HEK293 (cell line): Measurements from ENCODE around the gene LMNTD2.
A peak's percentile ranks its signal among the peaks of the same experiment; 100 is the strongest.

Experiments used
- CTCF ChIA-PET: fragments of 350-600 bp; formaldehyde crosslinking; extraction: SDS; loops from one replicate; lab custom pipeline; 2021; ENCODE audit warnings: antibody characterized with exemption; lab: Yijun Ruan, JAX
- POLR2A ChIA-PET: fragments of 300-600 bp; formaldehyde crosslinking; extraction: SDS; loops from one replicate; lab custom pipeline; 2020; ENCODE audit warnings: antibody characterized with exemption, inconsistent platforms; lab: Yijun Ruan, JAX
- H3K27ac ChIP-seq: fragments of 200-500 bp; sonication (Bioruptor generic); 2 replicates; pipeline ENCODE4 v1.5.1; 2014; ENCODE audit warnings: low read depth, low read length, control low read depth, inconsistent platforms; ENCODE audit errors: extremely low read depth
- H3K36me3 ChIP-seq, 2 experiments: fragments of 200-500 bp in 1 of 2; sonication (Bioruptor generic) in 1 of 2; 1 replicate in 1 of 2; 2 replicates in 1 of 2; pipeline ENCODE4 v1.5.1; 2014 to 2017; ENCODE audit warnings: inconsistent platforms in 2 of 2, low read length in 2 of 2; ENCODE audit not compliant: control insufficient read depth in 2 of 2, insufficient read depth in 1 of 2
- H3K4me1 ChIP-seq: fragments of 200-500 bp; sonication (Bioruptor generic); 2 replicates; pipeline ENCODE4 v1.5.1; 2014; ENCODE audit warnings: mild to moderate bottlenecking, low read length, inconsistent platforms; ENCODE audit not compliant: control insufficient read depth, insufficient read depth
- H3K4me3 ChIP-seq: 2 replicates; pipeline ENCODE4 v1.5.1; 2011; ENCODE audit warnings: low read depth, mild to moderate bottlenecking, control low read depth, low read length, moderate library complexity
- H3K9me3 ChIP-seq: fragments of 200-500 bp; sonication (Bioruptor generic); 2 replicates; pipeline ENCODE4 v1.5.1; 2014; ENCODE audit warnings: low read depth, low read length, inconsistent platforms; ENCODE audit not compliant: control insufficient read depth, insufficient read depth
- MYNN ChIP-seq: fragments of 450-650 bp; formaldehyde crosslinking; IDR thresholded peaks from 2 replicates; pipeline ENCODE4 v1.5.1; 2016; ENCODE audit warnings: missing biosample characterization, missing genetic modification characterization, borderline replicate concordance
- MZF1 ChIP-seq: fragments of 450-650 bp; formaldehyde crosslinking; IDR thresholded peaks from 2 replicates; pipeline ENCODE4 v1.5.1; 2017; ENCODE audit warnings: missing biosample characterization, missing genetic modification characterization, borderline replicate concordance
- YY2 ChIP-seq: fragments of 450-650 bp; formaldehyde crosslinking; IDR thresholded peaks from 2 replicates; pipeline ENCODE4 v1.5.1; 2016; ENCODE audit warnings: missing biosample characterization, missing genetic modification characterization
- ZBTB20 ChIP-seq: fragments of 450-650 bp; formaldehyde crosslinking; IDR thresholded peaks from 2 replicates; pipeline ENCODE4 v1.5.1; 2016; ENCODE audit warnings: missing biosample characterization, missing genetic modification characterization
- ZFP37 ChIP-seq: fragments of 450-650 bp; formaldehyde crosslinking; IDR thresholded peaks from 2 replicates; pipeline ENCODE4 v1.5.1; 2016; ENCODE audit warnings: missing biosample characterization, missing genetic modification characterization
- ZNF112 ChIP-seq: fragments of 450-650 bp; formaldehyde crosslinking; IDR thresholded peaks from 2 replicates; pipeline ENCODE4 v1.5.0; 2017; ENCODE audit warnings: missing biosample characterization, missing genetic modification characterization
- ZNF266 ChIP-seq: fragments of 450-650 bp; formaldehyde crosslinking; IDR thresholded peaks from 2 replicates; pipeline ENCODE4 v1.5.1; 2016; ENCODE audit warnings: missing biosample characterization, missing genetic modification characterization, low read depth
- ZNF280C ChIP-seq: fragments of 450-650 bp; formaldehyde crosslinking; IDR thresholded peaks from 2 replicates; pipeline ENCODE4 v1.5.1; 2016; ENCODE audit warnings: missing biosample characterization, missing genetic modification characterization
- ZNF335 ChIP-seq: fragments of 450-650 bp; formaldehyde crosslinking; conservative IDR thresholded peaks from 2 replicates; pipeline ENCODE4 v1.5.1; 2016; ENCODE audit warnings: missing biosample characterization, missing genetic modification characterization
- ZNF341 ChIP-seq: fragments of 450-650 bp; formaldehyde crosslinking; IDR thresholded peaks from 2 replicates; pipeline ENCODE4; 2016; ENCODE audit warnings: low read depth, missing biosample characterization, missing genetic modification characterization
- ZNF521 ChIP-seq: fragments of 450-650 bp; formaldehyde crosslinking; IDR thresholded peaks from 2 replicates; pipeline ENCODE4 v1.5.1; 2017; ENCODE audit warnings: missing biosample characterization, mild to moderate bottlenecking, missing genetic modification characterization
- ZNF561 ChIP-seq: fragments of 450-650 bp; IDR thresholded peaks from 2 replicates; pipeline ENCODE4 v1.5.1; 2018; ENCODE audit warnings: missing biosample characterization, missing genetic modification characterization, borderline replicate concordance
- ZNF571 ChIP-seq: fragments of 450-650 bp; formaldehyde crosslinking; IDR thresholded peaks from 2 replicates; pipeline ENCODE4 v1.5.0; 2017; ENCODE audit warnings: missing biosample characterization, missing genetic modification characterization
- ZNF624 ChIP-seq: fragments of 450-650 bp; formaldehyde crosslinking; IDR thresholded peaks from 2 replicates; pipeline ENCODE4 v1.5.1; 2017; ENCODE audit warnings: missing biosample characterization, missing genetic modification characterization
- ZSCAN18 ChIP-seq: fragments of 450-650 bp; formaldehyde crosslinking; IDR thresholded peaks from 2 replicates; pipeline ENCODE4 v1.5.1; 2016; ENCODE audit warnings: missing biosample characterization, missing genetic modification characterization
- ZXDB ChIP-seq: fragments of 450-650 bp; formaldehyde crosslinking; IDR thresholded peaks from 2 replicates; pipeline ENCODE4 v1.5.1; 2016; ENCODE audit warnings: missing biosample characterization, missing genetic modification characterization
- TF ChIP-seq, protein P1 (sequence below): fragments of 450-650 bp; formaldehyde crosslinking; IDR thresholded peaks from 2 replicates; pipeline ENCODE4 v1.5.1; 2016; ENCODE audit warnings: missing biosample characterization, missing genetic modification characterization
- TF ChIP-seq, protein P2 (sequence below): fragments of 450-650 bp; formaldehyde crosslinking; IDR thresholded peaks from 2 replicates; pipeline ENCODE4 v1.5.1; 2016; ENCODE audit warnings: missing biosample characterization, missing genetic modification characterization, low read depth
- TF ChIP-seq, protein P3 (sequence below): fragments of 450-650 bp; IDR thresholded peaks from 2 replicates; pipeline ENCODE4 v1.5.1; 2018; ENCODE audit warnings: missing biosample characterization, mild to moderate bottlenecking, missing genetic modification characterization
- TF ChIP-seq, protein P4 (sequence below): fragments of 450-650 bp; formaldehyde crosslinking; IDR thresholded peaks from 2 replicates; pipeline ENCODE4 v1.5.1; 2016; ENCODE audit warnings: missing biosample characterization, missing genetic modification characterization, borderline replicate concordance

Gene LMNTD2

DNA sequence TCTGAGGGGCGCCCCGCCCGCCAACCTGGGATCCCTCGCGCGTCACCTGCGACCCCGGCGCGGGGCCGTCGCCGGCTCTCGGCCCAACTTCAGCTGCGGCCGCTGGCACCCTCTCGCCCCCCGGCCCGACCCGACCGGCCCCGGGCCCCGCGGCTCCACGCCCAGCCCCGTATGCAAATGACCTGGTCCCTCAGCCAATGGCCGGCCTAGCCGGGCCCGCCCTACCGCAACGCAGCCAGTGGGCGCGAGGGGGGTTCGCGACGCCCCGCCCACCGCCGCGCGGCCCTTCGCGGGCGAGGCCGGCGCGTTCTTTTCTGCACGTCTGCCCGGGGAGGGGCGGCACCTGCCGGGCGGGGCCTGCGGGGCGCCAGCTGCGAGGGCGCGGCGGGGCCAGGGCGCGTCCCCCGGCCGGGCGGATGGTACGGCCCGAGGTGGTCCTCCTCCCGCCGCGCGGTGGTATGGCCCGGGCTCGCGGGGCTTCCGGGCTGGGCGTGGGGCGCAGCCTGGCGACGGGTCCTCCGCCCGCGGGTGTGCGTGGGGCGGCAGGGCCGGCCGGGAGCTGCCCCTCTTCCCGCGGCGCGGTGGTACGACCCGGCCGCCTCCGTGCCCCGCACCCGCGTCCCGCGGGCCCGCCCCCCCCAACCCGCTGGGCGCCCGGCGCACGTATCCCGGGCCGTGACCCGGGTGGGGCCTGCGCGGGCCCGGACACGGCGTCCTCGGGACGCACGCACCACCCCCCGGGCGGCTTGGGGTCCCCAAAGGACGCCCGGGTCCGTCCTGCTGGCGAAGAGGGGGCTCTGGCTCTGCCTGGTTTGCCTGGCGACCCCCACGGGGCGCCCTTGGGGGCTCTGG is 8.0 kb upstream of the LMNTD2 start:
- peaks cover 0 to 8% of the 10 kb centered on the region in 2 experiments; a peak in 1 of 3 replicates for H3K36me3 ChIP-seq
- ChIA-PET POLR2A (interaction anchor here (0.9 to 1.6 kb wide), 3 partner anchors 9 to 236 kb away, joined by 3 to 4 read pairs (median 4); partner anchors contain the start of gene IRF7), CTCF (interaction anchor here (0.8 kb wide), 1 partner anchor 50 kb away, joined by 4 read pairs; no protein-coding TSS in a partner anchor)
- peak overlapping the region; percentile 73; the same call in 1 of the 2 replicates for H3K27ac ChIP-seq
- H3K4me3 ChIP-seq, result peak overlapping the region; percentile 57
- H3K4me1 ChIP-seq, result no peaks in the 10 kb centered on the region
- H3K9me3 ChIP-seq, result no peaks in the 10 kb centered on the region
- TF ChIP-seq MZF1 (tag by site-specific recombination) (no peak), ZSCAN18 (no peak), ZNF280C (tag by site-specific recombination) (no peak), ZNF571 (tag by site-specific recombination) (no peak), ZNF266 (tag by site-specific recombination) (no peak), ZNF624 (tag by site-specific recombination) (no peak), ZNF521 (no peak), ZNF335 (tag by site-specific recombination) (peak; percentile 29; the same call in 1 of the 2 replicates), ZBTB20 (no peak), MYNN (no peak), ZNF561 (0 out of 2 replicates have a peak, but pooled peaks have one; percentile 14), ZFP37 (tag by site-specific recombination) (no peak), ZNF341 (tag by site-specific recombination) (no peak), YY2 (tag by site-specific recombination) (no peak), ZXDB (tag by site-specific recombination) (no peak), ZNF112 (no peak)
- TF ChIP-seq, protein P1, sequence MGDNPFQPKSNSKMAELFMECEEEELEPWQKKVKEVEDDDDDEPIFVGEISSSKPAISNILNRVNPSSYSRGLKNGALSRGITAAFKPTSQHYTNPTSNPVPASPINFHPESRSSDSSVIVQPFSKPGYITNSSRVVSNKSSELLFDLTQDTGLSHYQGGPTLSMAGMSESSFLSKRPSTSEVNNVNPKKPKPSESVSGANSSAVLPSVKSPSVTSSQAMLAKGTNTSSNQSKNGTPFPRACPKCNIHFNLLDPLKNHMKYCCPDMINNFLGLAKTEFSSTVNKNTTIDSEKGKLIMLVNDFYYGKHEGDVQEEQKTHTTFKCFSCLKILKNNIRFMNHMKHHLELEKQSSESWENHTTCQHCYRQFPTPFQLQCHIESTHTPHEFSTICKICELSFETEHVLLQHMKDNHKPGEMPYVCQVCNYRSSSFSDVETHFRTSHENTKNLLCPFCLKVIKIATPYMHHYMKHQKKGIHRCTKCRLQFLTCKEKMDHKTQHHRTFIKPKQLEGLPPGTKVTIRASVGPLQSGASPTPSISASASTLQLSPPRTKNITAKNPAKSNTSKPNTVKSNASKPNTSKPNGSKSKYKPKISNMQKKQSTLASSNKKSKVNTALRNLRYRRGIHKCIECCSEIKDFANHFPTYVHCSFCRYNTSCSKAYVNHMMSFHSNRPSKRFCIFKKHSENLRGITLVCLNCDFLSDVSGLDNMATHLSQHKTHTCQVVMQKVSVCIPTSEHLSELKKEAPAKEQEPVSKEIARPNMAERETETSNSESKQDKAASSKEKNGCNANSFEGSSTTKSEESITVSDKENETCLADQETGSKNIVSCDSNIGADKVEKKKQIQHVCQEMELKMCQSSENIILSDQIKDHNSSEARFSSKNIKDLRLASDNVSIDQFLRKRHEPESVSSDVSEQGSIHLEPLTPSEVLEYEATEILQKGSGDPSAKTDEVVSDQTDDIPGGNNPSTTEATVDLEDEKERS (tag by site-specific recombination), result no peak
- TF ChIP-seq, protein P2, sequence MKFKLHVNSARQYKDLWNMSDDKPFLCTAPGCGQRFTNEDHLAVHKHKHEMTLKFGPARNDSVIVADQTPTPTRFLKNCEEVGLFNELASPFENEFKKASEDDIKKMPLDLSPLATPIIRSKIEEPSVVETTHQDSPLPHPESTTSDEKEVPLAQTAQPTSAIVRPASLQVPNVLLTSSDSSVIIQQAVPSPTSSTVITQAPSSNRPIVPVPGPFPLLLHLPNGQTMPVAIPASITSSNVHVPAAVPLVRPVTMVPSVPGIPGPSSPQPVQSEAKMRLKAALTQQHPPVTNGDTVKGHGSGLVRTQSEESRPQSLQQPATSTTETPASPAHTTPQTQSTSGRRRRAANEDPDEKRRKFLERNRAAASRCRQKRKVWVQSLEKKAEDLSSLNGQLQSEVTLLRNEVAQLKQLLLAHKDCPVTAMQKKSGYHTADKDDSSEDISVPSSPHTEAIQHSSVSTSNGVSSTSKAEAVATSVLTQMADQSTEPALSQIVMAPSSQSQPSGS (tag by site-specific recombination), result no peak
- TF ChIP-seq, protein P3, sequence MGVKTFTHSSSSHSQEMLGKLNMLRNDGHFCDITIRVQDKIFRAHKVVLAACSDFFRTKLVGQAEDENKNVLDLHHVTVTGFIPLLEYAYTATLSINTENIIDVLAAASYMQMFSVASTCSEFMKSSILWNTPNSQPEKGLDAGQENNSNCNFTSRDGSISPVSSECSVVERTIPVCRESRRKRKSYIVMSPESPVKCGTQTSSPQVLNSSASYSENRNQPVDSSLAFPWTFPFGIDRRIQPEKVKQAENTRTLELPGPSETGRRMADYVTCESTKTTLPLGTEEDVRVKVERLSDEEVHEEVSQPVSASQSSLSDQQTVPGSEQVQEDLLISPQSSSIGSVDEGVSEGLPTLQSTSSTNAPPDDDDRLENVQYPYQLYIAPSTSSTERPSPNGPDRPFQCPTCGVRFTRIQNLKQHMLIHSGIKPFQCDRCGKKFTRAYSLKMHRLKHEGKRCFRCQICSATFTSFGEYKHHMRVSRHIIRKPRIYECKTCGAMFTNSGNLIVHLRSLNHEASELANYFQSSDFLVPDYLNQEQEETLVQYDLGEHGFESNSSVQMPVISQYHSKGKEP (tag by site-specific recombination), result no peak
- TF ChIP-seq, protein P4, sequence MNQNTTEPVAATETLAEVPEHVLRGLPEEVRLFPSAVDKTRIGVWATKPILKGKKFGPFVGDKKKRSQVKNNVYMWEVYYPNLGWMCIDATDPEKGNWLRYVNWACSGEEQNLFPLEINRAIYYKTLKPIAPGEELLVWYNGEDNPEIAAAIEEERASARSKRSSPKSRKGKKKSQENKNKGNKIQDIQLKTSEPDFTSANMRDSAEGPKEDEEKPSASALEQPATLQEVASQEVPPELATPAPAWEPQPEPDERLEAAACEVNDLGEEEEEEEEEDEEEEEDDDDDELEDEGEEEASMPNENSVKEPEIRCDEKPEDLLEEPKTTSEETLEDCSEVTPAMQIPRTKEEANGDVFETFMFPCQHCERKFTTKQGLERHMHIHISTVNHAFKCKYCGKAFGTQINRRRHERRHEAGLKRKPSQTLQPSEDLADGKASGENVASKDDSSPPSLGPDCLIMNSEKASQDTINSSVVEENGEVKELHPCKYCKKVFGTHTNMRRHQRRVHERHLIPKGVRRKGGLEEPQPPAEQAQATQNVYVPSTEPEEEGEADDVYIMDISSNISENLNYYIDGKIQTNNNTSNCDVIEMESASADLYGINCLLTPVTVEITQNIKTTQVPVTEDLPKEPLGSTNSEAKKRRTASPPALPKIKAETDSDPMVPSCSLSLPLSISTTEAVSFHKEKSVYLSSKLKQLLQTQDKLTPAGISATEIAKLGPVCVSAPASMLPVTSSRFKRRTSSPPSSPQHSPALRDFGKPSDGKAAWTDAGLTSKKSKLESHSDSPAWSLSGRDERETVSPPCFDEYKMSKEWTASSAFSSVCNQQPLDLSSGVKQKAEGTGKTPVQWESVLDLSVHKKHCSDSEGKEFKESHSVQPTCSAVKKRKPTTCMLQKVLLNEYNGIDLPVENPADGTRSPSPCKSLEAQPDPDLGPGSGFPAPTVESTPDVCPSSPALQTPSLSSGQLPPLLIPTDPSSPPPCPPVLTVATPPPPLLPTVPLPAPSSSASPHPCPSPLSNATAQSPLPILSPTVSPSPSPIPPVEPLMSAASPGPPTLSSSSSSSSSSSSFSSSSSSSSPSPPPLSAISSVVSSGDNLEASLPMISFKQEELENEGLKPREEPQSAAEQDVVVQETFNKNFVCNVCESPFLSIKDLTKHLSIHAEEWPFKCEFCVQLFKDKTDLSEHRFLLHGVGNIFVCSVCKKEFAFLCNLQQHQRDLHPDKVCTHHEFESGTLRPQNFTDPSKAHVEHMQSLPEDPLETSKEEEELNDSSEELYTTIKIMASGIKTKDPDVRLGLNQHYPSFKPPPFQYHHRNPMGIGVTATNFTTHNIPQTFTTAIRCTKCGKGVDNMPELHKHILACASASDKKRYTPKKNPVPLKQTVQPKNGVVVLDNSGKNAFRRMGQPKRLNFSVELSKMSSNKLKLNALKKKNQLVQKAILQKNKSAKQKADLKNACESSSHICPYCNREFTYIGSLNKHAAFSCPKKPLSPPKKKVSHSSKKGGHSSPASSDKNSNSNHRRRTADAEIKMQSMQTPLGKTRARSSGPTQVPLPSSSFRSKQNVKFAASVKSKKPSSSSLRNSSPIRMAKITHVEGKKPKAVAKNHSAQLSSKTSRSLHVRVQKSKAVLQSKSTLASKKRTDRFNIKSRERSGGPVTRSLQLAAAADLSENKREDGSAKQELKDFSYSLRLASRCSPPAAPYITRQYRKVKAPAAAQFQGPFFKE (tag by site-specific recombination), result no peak
